GM23338 (cell line): ENCODE measurements around the gene DDX23. TPM values are rescaled to one million over a fixed set of nuclear protein-coding genes. Genes with fewer than 3 reads are reported as not detected.

Source experiments
- ATAC-seq: fragments of 200-7000 bp; cut with Tn5 transposase; 3 replicates; pipeline ENCODE4 v1.9.1; 2020
- DNase-seq: peaks from one replicate; pipeline ENCODE4 v3.0.0-alpha.2; 2015; ENCODE audit warnings: low spot score
- H2AFZ ChIP-seq: fragments of 200-600 bp; sonication (generic); 2 replicates; pipeline ENCODE4 v1.8.0; 2016; ENCODE audit warnings: antibody characterized with exemption, mild to moderate bottlenecking, moderate library complexity
- H3F3A ChIP-seq: fragments of 200-600 bp; sonication (generic); replicated peaks from 2 replicates; pipeline ENCODE4 v1.8.0; 2017; ENCODE audit warnings: antibody characterized with exemption, mixed run types, low read depth
- H3K27ac ChIP-seq: fragments of 200-600 bp; sonication (generic); 2 replicates; pipeline ENCODE4 v1.6.1; 2016; ENCODE audit warnings: low read depth
- H3K27me3 ChIP-seq: fragments of 200-600 bp; sonication (generic); 2 replicates; pipeline ENCODE4 v1.8.0; 2016; ENCODE audit warnings: mild to moderate bottlenecking, mixed run types, moderate library complexity; ENCODE audit not compliant: insufficient read depth
- H3K36me3 ChIP-seq: fragments of 200-600 bp; sonication (generic); 2 replicates; pipeline ENCODE4 v1.8.0; 2016; ENCODE audit warnings: mild to moderate bottlenecking; ENCODE audit not compliant: insufficient read depth
- H3K4me1 ChIP-seq: fragments of 200-600 bp; sonication (generic); 2 replicates; pipeline ENCODE4 v1.8.0; 2016; ENCODE audit warnings: mild to moderate bottlenecking, moderate library complexity; ENCODE audit not compliant: insufficient read depth
- H3K4me2 ChIP-seq: fragments of 200-600 bp; sonication (generic); 2 replicates; pipeline ENCODE4 v1.7.1; 2017; ENCODE audit warnings: mixed run types
- H3K4me3 ChIP-seq: fragments of 200-600 bp; sonication (generic); 2 replicates; pipeline ENCODE4 v1.6.1; 2016; ENCODE audit warnings: mixed run types
- H3K79me2 ChIP-seq: fragments of 200-600 bp; sonication (generic); replicated peaks from 2 replicates; pipeline ENCODE4 v1.8.0; 2017; ENCODE audit warnings: mild to moderate bottlenecking; ENCODE audit not compliant: insufficient read depth
- H3K9me2 ChIP-seq: fragments of 200-600 bp; sonication (generic); 2 replicates; pipeline ENCODE4 v1.8.0; 2017; ENCODE audit not compliant: insufficient read depth
- H4K20me1 ChIP-seq: fragments of 200-600 bp; sonication (generic); replicated peaks from 2 replicates; pipeline ENCODE4 v1.8.0; 2017; ENCODE audit warnings: mild to moderate bottlenecking; ENCODE audit not compliant: insufficient read depth
- H3K27ac Mint-ChIP-seq: 2 replicates; pipeline ENCODE4 v1.8.0; 2020; ENCODE audit warnings: inconsistent platforms, mild to moderate bottlenecking, moderate library complexity, mixed read lengths
- H3K27me3 Mint-ChIP-seq: 3 replicates; pipeline ENCODE4 v1.8.0; 2022; ENCODE audit warnings: low read depth, mild to moderate bottlenecking, moderate library complexity, mixed read lengths, inconsistent platforms; ENCODE audit not compliant: insufficient read depth, poor library complexity
- H3K36me3 Mint-ChIP-seq: 3 replicates; pipeline ENCODE4 v1.8.0; 2021; ENCODE audit warnings: low read depth, mild to moderate bottlenecking, inconsistent platforms, moderate library complexity, mixed read lengths
- H3K4me1 Mint-ChIP-seq: 3 replicates; pipeline ENCODE4 v1.8.0; 2020; ENCODE audit warnings: mild to moderate bottlenecking, inconsistent platforms, mixed read lengths
- H3K4me3 Mint-ChIP-seq: 3 replicates; pipeline ENCODE4 v1.8.0; 2021; ENCODE audit warnings: moderate library complexity, mild to moderate bottlenecking, inconsistent platforms, mixed read lengths
- H3K9me3 Mint-ChIP-seq: 3 replicates; pipeline ENCODE4 v1.8.0; 2020; ENCODE audit warnings: moderate library complexity, mild to moderate bottlenecking, inconsistent platforms, mixed read lengths
- CREB1 ChIP-seq: fragments of 250-450 bp; sonication (Bioruptor Pico); IDR thresholded peaks from 2 replicates; pipeline ENCODE4 v1.5.0; 2020; ENCODE audit warnings: low read depth, mild to moderate bottlenecking, moderate library complexity
- ETS1 ChIP-seq: IDR thresholded peaks from 2 replicates; pipeline ENCODE4 v1.6.1; 2016; ENCODE audit warnings: antibody characterized with exemption
- EZH2 ChIP-seq: fragments of 200-600 bp; sonication (generic); IDR thresholded peaks from one replicate; pipeline ENCODE4 v1.8.0; 2017; ENCODE audit warnings: antibody characterized with exemption, mild to moderate bottlenecking, low read depth; ENCODE audit not compliant: unreplicated experiment
- EZH2phosphoT487 ChIP-seq: fragments of 200-600 bp; sonication (generic); IDR thresholded peaks from one replicate; pipeline ENCODE4 v1.8.1; 2018; ENCODE audit warnings: antibody characterized with exemption; ENCODE audit not compliant: unreplicated experiment
- JUNB ChIP-seq: IDR thresholded peaks from one replicate; pipeline ENCODE4 v1.6.1; 2016; ENCODE audit warnings: antibody characterized with exemption; ENCODE audit not compliant: unreplicated experiment
- STAT1 ChIP-seq: IDR thresholded peaks from one replicate; pipeline ENCODE4 v1.6.1; 2016; ENCODE audit warnings: antibody characterized with exemption; ENCODE audit not compliant: unreplicated experiment
- ZNF114 ChIP-seq: fragments of 250-450 bp; sonication (Bioruptor Pico); IDR thresholded peaks from 2 replicates; pipeline ENCODE4 v1.5.0; 2020; ENCODE audit warnings: mild to moderate bottlenecking, moderate library complexity
- ZNF331 ChIP-seq: fragments of 250-450 bp; sonication (Bioruptor Pico); IDR thresholded peaks from 2 replicates; pipeline ENCODE4 v1.5.0; 2020; ENCODE audit warnings: low read depth, mild to moderate bottlenecking, moderate library complexity
- polyA plus RNA-seq: library from polyadenylated mRNA; unstranded; fragments of >200 nt; fragmentation: Nextera tagmentation; extraction: Ambion mirVana; gene quantifications from 2 replicates; pipeline ENCODE4 v1.2.1, GENCODE V29; 2016
- total RNA-seq: library from RNA; depleted of rRNA; stranded (reverse); fragments of >200 nt; shearing (Covaris generic); gene quantifications from 2 replicates; pipeline ENCODE4 v1.2.3, GENCODE V29; 2014
- TF ChIP-seq, protein P1 (sequence below): IDR thresholded peaks from one replicate; pipeline ENCODE4 v1.6.1; 2018; ENCODE audit warnings: antibody characterized with exemption; ENCODE audit not compliant: unreplicated experiment
- TF ChIP-seq, protein P2 (sequence below), 2 experiments: fragments of 200-600 bp in 1 of 2; sonication (generic) in 1 of 2; conservative IDR thresholded peaks; 2 replicates each; pipeline versions ENCODE4 v1.5.1 to v1.6.1; 2016 to 2017; ENCODE audit warnings: antibody characterized with exemption in 2 of 2, low read depth in 2 of 2, mild to moderate bottlenecking in 2 of 2, moderate library complexity in 1 of 2

The DDX23 gene
- total and polyA plus RNA-seq, 2 experiments from 2014 or later, result 31.7 to 78.5 TPM

DNA sequence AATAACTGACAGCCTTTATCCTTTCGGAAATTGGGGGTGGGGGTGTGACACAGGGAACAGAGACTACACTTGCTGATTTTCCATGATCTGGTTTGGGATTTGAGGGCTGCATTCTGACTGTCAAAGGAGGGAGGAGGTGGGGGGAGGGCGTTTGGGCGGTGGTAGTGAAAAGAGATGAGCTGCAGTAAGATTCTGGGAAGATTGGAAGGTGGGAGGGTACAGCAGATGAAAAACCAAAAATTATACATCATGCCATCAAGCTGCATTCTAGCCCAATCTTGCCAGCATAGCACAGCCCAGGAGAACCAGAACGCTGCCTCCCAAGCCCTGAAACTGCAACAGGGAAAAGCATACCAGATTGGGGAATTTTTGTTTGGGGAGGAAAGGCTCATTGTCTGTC lies 11.3 kb upstream of the DDX23 start:
- DNase-seq (no peak), ATAC-seq (no peak)
- Mint-ChIP-seq H3K27me3 (peaks cover 15% of the 10 kb centered on the region), H3K4me1 (peaks cover 32% of the 10 kb centered on the region), H3K4me3 (peak overlapping the region; percentile 97), H3K36me3 (peaks cover 41% of the 10 kb centered on the region), H3K9me3 (no peaks in the 10 kb centered on the region), H3K27ac (no peak overlapping the region)
- H3K27ac ChIP-seq, result no peak overlapping the region
- H3K36me3 ChIP-seq, result peaks cover 10% of the 10 kb centered on the region
- no peaks in the 10 kb centered on the region for H3K27me3 ChIP-seq
- peaks cover 13% of the 10 kb centered on the region for H3K79me2 ChIP-seq
- H2AFZ ChIP-seq, result no peak overlapping the region
- TF ChIP-seq, protein P1, sequence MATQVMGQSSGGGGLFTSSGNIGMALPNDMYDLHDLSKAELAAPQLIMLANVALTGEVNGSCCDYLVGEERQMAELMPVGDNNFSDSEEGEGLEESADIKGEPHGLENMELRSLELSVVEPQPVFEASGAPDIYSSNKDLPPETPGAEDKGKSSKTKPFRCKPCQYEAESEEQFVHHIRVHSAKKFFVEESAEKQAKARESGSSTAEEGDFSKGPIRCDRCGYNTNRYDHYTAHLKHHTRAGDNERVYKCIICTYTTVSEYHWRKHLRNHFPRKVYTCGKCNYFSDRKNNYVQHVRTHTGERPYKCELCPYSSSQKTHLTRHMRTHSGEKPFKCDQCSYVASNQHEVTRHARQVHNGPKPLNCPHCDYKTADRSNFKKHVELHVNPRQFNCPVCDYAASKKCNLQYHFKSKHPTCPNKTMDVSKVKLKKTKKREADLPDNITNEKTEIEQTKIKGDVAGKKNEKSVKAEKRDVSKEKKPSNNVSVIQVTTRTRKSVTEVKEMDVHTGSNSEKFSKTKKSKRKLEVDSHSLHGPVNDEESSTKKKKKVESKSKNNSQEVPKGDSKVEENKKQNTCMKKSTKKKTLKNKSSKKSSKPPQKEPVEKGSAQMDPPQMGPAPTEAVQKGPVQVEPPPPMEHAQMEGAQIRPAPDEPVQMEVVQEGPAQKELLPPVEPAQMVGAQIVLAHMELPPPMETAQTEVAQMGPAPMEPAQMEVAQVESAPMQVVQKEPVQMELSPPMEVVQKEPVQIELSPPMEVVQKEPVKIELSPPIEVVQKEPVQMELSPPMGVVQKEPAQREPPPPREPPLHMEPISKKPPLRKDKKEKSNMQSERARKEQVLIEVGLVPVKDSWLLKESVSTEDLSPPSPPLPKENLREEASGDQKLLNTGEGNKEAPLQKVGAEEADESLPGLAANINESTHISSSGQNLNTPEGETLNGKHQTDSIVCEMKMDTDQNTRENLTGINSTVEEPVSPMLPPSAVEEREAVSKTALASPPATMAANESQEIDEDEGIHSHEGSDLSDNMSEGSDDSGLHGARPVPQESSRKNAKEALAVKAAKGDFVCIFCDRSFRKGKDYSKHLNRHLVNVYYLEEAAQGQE, result no peak
- TF ChIP-seq, protein P2, sequence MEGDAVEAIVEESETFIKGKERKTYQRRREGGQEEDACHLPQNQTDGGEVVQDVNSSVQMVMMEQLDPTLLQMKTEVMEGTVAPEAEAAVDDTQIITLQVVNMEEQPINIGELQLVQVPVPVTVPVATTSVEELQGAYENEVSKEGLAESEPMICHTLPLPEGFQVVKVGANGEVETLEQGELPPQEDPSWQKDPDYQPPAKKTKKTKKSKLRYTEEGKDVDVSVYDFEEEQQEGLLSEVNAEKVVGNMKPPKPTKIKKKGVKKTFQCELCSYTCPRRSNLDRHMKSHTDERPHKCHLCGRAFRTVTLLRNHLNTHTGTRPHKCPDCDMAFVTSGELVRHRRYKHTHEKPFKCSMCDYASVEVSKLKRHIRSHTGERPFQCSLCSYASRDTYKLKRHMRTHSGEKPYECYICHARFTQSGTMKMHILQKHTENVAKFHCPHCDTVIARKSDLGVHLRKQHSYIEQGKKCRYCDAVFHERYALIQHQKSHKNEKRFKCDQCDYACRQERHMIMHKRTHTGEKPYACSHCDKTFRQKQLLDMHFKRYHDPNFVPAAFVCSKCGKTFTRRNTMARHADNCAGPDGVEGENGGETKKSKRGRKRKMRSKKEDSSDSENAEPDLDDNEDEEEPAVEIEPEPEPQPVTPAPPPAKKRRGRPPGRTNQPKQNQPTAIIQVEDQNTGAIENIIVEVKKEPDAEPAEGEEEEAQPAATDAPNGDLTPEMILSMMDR (conservative IDR thresholded peaks at IDR 0.05; ENCODE audit: low read depth in 2 of 2), result no peak
- TF ChIP-seq CREB1 (no peak), STAT1 (no peak), ZNF114 (CRISPR knock-in tag) (no peak), EZH2phosphoT487 (no peak), EZH2 (no peak), JUNB (no peak), ETS1 (no peak), ZNF331 (CRISPR knock-in tag) (no peak)
- 0 out of 2 replicates have a peak, but pooled peaks cover 3% of the 10 kb centered on the region for H3F3A ChIP-seq
- no peaks in the 10 kb centered on the region for H3K9me2 ChIP-seq
- peaks cover 27% of the 10 kb centered on the region for H3K4me1 ChIP-seq
- peak overlapping the region; percentile 98 for H3K4me2 ChIP-seq
- peak overlapping the region; percentile 89; the same call in 1 of the 2 replicates for H3K4me3 ChIP-seq
- peaks cover 18% of the 10 kb centered on the region for H4K20me1 ChIP-seq
